D721Med (cell line): ENCODE results near the gene BCAR3.

Source experiments
- DNase-seq: peaks from one replicate; pipeline ENCODE4 v3.0.0; 2011; ENCODE audit warnings: low spot score; ENCODE audit not compliant: insufficient read length
- FAIRE-seq: peaks from 2 replicates; lab custom pipeline; 2011; peaks lifted over from hg19 to GRCh38; lab: Jason Lieb, UNC
- TF ChIP-seq, protein P1 (sequence below): IDR thresholded peaks from 2 replicates; pipeline ENCODE4 v1.5.1; 2012; ENCODE audit warnings: mild to moderate bottlenecking, control low read depth; ENCODE audit not compliant: insufficient read depth; ENCODE audit errors: missing control alignments

The BCAR3 gene

GRCh38 chr1:93723110-93723509, 41.5 kb upstream of the BCAR3 start:
- TF ChIP-seq, protein P1, sequence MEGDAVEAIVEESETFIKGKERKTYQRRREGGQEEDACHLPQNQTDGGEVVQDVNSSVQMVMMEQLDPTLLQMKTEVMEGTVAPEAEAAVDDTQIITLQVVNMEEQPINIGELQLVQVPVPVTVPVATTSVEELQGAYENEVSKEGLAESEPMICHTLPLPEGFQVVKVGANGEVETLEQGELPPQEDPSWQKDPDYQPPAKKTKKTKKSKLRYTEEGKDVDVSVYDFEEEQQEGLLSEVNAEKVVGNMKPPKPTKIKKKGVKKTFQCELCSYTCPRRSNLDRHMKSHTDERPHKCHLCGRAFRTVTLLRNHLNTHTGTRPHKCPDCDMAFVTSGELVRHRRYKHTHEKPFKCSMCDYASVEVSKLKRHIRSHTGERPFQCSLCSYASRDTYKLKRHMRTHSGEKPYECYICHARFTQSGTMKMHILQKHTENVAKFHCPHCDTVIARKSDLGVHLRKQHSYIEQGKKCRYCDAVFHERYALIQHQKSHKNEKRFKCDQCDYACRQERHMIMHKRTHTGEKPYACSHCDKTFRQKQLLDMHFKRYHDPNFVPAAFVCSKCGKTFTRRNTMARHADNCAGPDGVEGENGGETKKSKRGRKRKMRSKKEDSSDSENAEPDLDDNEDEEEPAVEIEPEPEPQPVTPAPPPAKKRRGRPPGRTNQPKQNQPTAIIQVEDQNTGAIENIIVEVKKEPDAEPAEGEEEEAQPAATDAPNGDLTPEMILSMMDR: no peak
- DNase-seq: no peak
- no peak for FAIRE-seq

DNA sequence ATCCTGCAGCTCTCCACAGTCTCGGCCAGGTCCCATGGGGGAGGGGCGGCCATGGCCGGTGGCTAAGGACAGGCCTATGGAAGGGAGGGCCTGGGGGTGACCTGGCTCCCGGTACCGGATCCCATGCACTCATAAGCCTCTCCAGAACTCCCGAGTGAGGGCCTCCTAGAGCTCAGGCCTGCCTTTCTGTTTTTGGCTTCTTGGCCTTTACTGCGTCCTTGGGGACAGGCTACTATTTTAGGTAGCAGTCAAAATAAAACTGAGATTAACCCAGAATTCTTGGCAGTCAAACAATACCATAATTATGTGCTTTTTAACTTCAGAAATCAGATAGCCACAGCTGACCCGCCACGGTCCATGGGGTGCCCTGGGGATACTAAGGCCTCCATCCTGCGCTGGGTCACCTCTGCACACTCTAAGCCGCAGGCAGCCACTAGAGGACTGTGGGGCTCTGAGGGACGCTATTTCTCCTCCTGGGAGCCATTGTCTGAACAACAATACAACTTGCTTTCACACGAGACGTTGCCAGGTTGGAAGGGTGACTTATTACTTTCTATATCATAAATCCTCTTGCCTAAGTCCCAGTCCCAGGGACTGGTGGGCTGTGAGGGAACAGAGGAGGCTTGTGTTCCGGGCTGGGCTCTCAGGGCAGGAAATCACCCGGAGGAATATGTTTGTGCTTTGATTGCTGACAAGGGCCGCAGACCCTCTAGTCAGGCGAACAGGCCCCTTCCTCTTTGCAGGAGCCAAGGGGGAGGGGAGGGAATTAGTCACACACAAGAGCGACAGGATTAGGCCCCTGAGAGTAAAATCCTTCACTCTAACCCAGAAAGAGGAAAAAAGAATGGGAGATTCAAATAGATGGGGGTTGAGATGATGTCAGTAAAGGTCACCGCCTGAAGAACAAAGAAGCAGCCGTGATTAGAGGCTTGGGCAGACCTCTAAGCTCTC, 40.7 kb upstream of the BCAR3 start:
- no peak for DNase-seq
- no peak for FAIRE-seq
- TF ChIP-seq, protein P1: no peak

DNA sequence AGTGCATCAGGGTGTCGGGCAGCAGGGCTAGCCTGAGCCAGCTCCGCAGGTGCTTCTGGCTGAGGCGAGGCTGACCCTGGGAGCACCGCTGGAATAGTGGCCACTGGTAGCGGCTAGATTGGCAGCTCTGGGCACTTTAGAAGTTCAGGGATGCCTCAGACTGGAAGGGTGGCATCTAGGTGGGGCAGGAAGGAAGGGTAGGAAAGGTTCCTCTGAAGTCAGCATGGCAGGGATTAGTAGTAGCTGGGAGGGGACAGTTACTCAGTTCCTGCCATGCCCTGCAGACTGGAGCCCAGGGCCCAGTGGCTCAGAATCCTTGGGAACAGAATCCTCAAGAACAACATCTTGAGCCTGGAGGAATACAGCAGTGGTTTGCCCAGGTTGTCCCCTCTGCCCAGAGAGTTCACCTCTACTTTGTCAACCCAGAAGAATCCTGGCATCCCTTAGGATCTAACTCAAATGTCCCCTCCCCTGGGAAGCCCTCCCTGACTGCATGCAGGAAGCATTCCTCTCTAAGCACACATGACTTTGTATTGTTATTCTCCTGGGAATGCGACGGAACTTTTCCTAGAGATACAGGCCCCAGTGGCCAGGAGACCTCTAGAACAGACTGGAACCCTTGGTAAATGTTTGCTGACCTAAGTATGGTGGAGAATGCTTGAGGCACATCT, 39.5 kb upstream of the BCAR3 start:
- FAIRE-seq: no peak
- DNase-seq: no peak
- TF ChIP-seq, protein P1: no peak

- DNase-seq: no peak
- TF ChIP-seq, protein P1: no peak
- no peak for FAIRE-seq
Measured at GRCh38 chr1:93717640-93718039, 36.0 kb upstream of the BCAR3 start.

DNA sequence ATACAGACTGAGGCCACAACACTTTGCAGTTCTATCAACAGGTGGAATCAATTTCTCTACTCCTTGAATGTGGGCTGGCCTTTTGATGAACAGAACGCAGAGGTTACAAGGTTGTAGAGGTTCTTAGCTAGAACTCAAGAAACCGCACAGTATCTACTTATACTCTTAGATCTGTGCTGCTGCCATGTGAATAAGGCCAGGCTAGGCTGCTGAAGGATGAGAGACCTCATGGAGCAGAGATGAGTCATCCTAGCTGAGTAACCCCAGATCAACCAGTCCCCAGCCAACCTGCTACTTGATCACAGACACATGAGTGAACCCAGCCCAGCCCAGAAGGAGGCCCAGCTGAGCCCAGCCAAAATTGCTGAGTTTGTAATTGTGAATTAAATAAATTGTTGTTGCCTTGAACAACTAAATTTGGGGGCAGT, 35.3 kb upstream of the BCAR3 start:
- DNase-seq: no peak

GRCh38 chr1:93716163-93716562, 34.5 kb upstream of the BCAR3 start:
- no peak for FAIRE-seq

More for the DNA sequence above, 35.3 kb upstream of the BCAR3 start:
- TF ChIP-seq, protein P1: no peak
- FAIRE-seq: no peak

More at GRCh38 chr1:93716163-93716562, 34.5 kb upstream of the BCAR3 start:
- TF ChIP-seq, protein P1: no peak
- DNase-seq: no peak
